Brain microvascular endothelial cell (primary cell): Measurements from ENCODE around the gene P2RX7.

Experiments
- DNase-seq: peaks from one replicate; pipeline ENCODE4 v3.0.0-alpha.2; 2020
- H3K27ac ChIP-seq: fragments of 250-450 bp; sonication (Bioruptor Pico); 2 replicates; pipeline ENCODE4 v1.5.1; 2020; ENCODE audit warnings: mild to moderate bottlenecking, moderate library complexity
- H3K27me3 ChIP-seq: fragments of 250-450 bp; sonication (Bioruptor Pico); replicated peaks from 2 replicates; pipeline ENCODE4 v1.5.1; 2020; ENCODE audit warnings: mild to moderate bottlenecking
- H3K36me3 ChIP-seq: fragments of 250-450 bp; sonication (Bioruptor Pico); replicated peaks from 2 replicates; pipeline ENCODE4 v1.5.1; 2020; ENCODE audit warnings: mild to moderate bottlenecking
- H3K4me3 ChIP-seq: 2 replicates; pipeline ENCODE4 v1.5.1; 2011; ENCODE audit warnings: low read depth, mild to moderate bottlenecking, control low read depth, low read length, moderate library complexity
- in situ Hi-C: cut with HindIII; loops from 2 replicates; pipeline ENCODE4 v1.10.0; 2017; ENCODE audit warnings: low sequenced_read_pairs, low pct_ligation_motif_present
- TF ChIP-seq, protein P1 (sequence below): IDR thresholded peaks from 2 replicates; pipeline ENCODE4 v1.5.1; 2011; ENCODE audit warnings: low read depth, mild to moderate bottlenecking, moderate library complexity, low read length, control low read depth, inconsistent platforms; ENCODE audit errors: missing control alignments

Gene P2RX7

DNA sequence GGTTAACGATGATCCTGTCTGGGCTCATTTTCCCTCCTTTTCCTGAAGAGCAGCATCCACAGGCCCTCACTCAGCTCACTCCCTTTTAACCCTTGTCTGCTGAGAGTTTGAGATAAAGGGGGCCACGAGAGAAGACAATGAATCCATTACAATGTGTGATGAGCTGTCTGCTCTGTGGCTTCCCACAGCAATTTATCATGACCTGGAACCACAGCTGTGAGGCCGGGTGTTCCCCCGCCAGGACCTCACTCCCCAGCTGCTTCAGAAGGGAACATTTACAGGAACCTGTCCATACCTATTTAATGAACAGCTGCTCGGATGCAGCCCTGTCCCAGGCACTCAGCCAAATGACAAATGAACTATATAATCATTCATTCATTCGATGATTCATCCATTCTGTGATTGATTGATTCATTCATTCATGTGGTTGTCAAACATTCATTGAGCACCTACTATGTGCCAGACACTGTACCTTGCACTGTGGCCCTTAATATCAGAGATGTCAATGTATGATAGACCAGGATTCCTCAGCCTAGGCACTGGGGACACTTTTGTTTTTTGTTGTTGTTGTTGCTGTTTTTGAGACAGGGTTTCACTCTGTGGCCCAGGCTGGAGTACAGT lies 18.5 kb upstream of the P2RX7 start:
- no peak overlapping the region for H3K27ac ChIP-seq
- H3K27me3 ChIP-seq = no peaks in the 10 kb centered on the region
- no peak overlapping the region for H3K4me3 ChIP-seq
- in situ Hi-C loops = no loop called here
- no peaks in the 10 kb centered on the region for H3K36me3 ChIP-seq
- TF ChIP-seq, protein P1, sequence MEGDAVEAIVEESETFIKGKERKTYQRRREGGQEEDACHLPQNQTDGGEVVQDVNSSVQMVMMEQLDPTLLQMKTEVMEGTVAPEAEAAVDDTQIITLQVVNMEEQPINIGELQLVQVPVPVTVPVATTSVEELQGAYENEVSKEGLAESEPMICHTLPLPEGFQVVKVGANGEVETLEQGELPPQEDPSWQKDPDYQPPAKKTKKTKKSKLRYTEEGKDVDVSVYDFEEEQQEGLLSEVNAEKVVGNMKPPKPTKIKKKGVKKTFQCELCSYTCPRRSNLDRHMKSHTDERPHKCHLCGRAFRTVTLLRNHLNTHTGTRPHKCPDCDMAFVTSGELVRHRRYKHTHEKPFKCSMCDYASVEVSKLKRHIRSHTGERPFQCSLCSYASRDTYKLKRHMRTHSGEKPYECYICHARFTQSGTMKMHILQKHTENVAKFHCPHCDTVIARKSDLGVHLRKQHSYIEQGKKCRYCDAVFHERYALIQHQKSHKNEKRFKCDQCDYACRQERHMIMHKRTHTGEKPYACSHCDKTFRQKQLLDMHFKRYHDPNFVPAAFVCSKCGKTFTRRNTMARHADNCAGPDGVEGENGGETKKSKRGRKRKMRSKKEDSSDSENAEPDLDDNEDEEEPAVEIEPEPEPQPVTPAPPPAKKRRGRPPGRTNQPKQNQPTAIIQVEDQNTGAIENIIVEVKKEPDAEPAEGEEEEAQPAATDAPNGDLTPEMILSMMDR = no peak
- DNase-seq = no peak

GRCh38 chr12:121114806-121115205 lies 17.9 kb upstream of the P2RX7 start:
- H3K36me3 ChIP-seq = no peaks in the 10 kb centered on the region

GRCh38 chr12:121115530-121115929 lies 17.1 kb upstream of the P2RX7 start:
- in situ Hi-C loops = no loop called here
- Histone ChIP-seq H3K27me3 (no peaks in the 10 kb centered on the region), H3K4me3 (no peak overlapping the region), H3K27ac (no peak overlapping the region), H3K36me3 (no peaks in the 10 kb centered on the region)
- no peak for DNase-seq
- TF ChIP-seq, protein P1 = no peak

More at GRCh38 chr12:121114806-121115205, 17.9 kb upstream of the P2RX7 start:
- in situ Hi-C loops = no loop called here
- DNase-seq = no peak
- Histone ChIP-seq H3K27me3 (no peaks in the 10 kb centered on the region), H3K27ac (no peak overlapping the region), H3K4me3 (no peak overlapping the region)
- TF ChIP-seq, protein P1 = no peak

GRCh38 chr12:121116318-121117225 lies 16.1 kb upstream of the P2RX7 start:
- H3K27ac ChIP-seq = no peak overlapping the region
- H3K27me3 ChIP-seq = no peaks in the 10 kb centered on the region
- no peaks in the 10 kb centered on the region for H3K36me3 ChIP-seq
- H3K4me3 ChIP-seq = no peak overlapping the region
- no peak for DNase-seq
- TF ChIP-seq, protein P1 = no peak
- in situ Hi-C loops = no loop called here

GRCh38 chr12:121117226-121117777 lies 15.4 kb upstream of the P2RX7 start:
- TF ChIP-seq, protein P1 = no peak
- Histone ChIP-seq H3K27ac (no peak overlapping the region), H3K36me3 (no peaks in the 10 kb centered on the region), H3K27me3 (no peaks in the 10 kb centered on the region), H3K4me3 (no peak overlapping the region)
- no peak for DNase-seq
- in situ Hi-C loops = no loop called here
